Caco-2 (cell line): Measurements from ENCODE around the gene SLC12A7. TPM values are rescaled to one million over a fixed set of nuclear protein-coding genes. Genes with fewer than 3 reads are reported as not detected.

Experiments
- BruUV-seq: library from RNA; stranded (reverse); fragments of 400-500 nt; replicated peaks from 2 replicates; lab custom pipeline; 2021; lab: Mats Ljungman, UMichigan
- CTCF ChIA-PET: fragments of 300-600 bp; sonication (Branson Sonifier 250); formaldehyde crosslinking; loops from one replicate; lab custom pipeline; 2022; ENCODE audit warnings: antibody characterized with exemption; lab: Charles Lee
- POLR2A ChIA-PET: fragments of 300-600 bp; sonication (Branson Sonifier 250); formaldehyde crosslinking; loops from one replicate; lab custom pipeline; 2022; ENCODE audit warnings: antibody characterized with exemption; lab: Charles Lee
- DNase-seq, 2 experiments: peaks; one replicate each; pipeline versions ENCODE4 v3.0.0 to v3.0.0-alpha.2; 2020 to 2022
- H3K27me3 ChIP-seq: replicated peaks from 2 replicates; pipeline ENCODE4 v1.6.0; 2011; ENCODE audit warnings: low read length; ENCODE audit not compliant: control insufficient read depth, insufficient read depth
- H3K36me3 ChIP-seq: 2 replicates; pipeline ENCODE4 v1.5.1; 2011; ENCODE audit warnings: low read length; ENCODE audit not compliant: control insufficient read depth, insufficient read depth
- H3K4me1 ChIP-seq: fragments of 250-450 bp; sonication (Bioruptor Pico); 2 replicates; pipeline ENCODE4 v1.5.1; 2020; ENCODE audit warnings: mild to moderate bottlenecking
- H3K4me3 ChIP-seq: 2 replicates; pipeline ENCODE4 v1.5.1; 2011; ENCODE audit warnings: low read depth, mild to moderate bottlenecking, control low read depth, low read length
- H3K9me3 ChIP-seq: fragments of 250-450 bp; sonication (Bioruptor Pico); 2 replicates; pipeline ENCODE4 v1.5.1; 2020; ENCODE audit warnings: mild to moderate bottlenecking, moderate library complexity
- H3K27ac Mint-ChIP-seq: one replicate; pipeline ENCODE4 v1.8.0; 2022; ENCODE audit warnings: mixed read lengths; ENCODE audit not compliant: unreplicated experiment
- H3K27me3 Mint-ChIP-seq: one replicate; pipeline ENCODE4 v1.8.0; 2022; ENCODE audit warnings: mixed read lengths; ENCODE audit not compliant: insufficient read depth, unreplicated experiment
- H3K36me3 Mint-ChIP-seq: one replicate; pipeline ENCODE4 v1.8.0; 2022; ENCODE audit warnings: mild to moderate bottlenecking, mixed read lengths; ENCODE audit not compliant: insufficient read depth, unreplicated experiment
- H3K4me1 Mint-ChIP-seq: one replicate; pipeline ENCODE4 v1.8.0; 2022; ENCODE audit warnings: low read depth, mixed read lengths; ENCODE audit not compliant: unreplicated experiment
- H3K4me3 Mint-ChIP-seq: one replicate; pipeline ENCODE4 v1.8.0; 2022; ENCODE audit warnings: mild to moderate bottlenecking, moderate library complexity, mixed read lengths; ENCODE audit not compliant: unreplicated experiment
- H3K9me3 Mint-ChIP-seq: one replicate; pipeline ENCODE4 v1.8.0; 2022; ENCODE audit warnings: mixed read lengths; ENCODE audit not compliant: unreplicated experiment
- CTCF ChIP-seq, 2 experiments: fragments of 200-600 bp in 1 of 2; IDR thresholded peaks; 1 replicate in 1 of 2; 2 replicates in 1 of 2; pipeline versions ENCODE4 v1.5.1 to v1.8.0; 2011 to 2022; ENCODE audit warnings: antibody characterized with exemption in 1 of 2, control low read depth in 1 of 2, inconsistent platforms in 1 of 2, low read depth in 1 of 2, low read length in 1 of 2, mild to moderate bottlenecking in 1 of 2, moderate library complexity in 1 of 2; ENCODE audit not compliant: insufficient read depth in 1 of 2, severe bottlenecking in 1 of 2, unreplicated experiment in 1 of 2
- intact Hi-C: fragments of 100-400 bp; cut with micrococcal nuclease; formaldehyde crosslinking; loops from one replicate; pipeline ENCODE4 v1.10.0; 2022; ENCODE audit not compliant: unreplicated experiment
- total RNA-seq: library from RNA; stranded (reverse); gene quantifications from 2 replicates; pipeline ENCODE4 v1.2.3, GENCODE V29; 2022

Gene SLC12A7
- total RNA-seq, 1 experiment from 2014 or later = 41.7 TPM

GRCh38 chr5:1038417-1039209, 73.2 kb downstream of the SLC12A7 start:
- Mint-ChIP-seq H3K27ac (no peak overlapping the region), H3K4me1 (no peaks in the 10 kb centered on the region), H3K4me3 (no peak overlapping the region), H3K36me3 (no peaks in the 10 kb centered on the region), H3K27me3 (no peaks in the 10 kb centered on the region), H3K9me3 (peaks cover 31% of the 10 kb centered on the region)
- BruUV-seq = no TSS peak
- ChIA-PET POLR2A (no interaction called here), CTCF (no interaction called here)
- no peaks in the 10 kb centered on the region for H3K27me3 ChIP-seq
- H3K36me3 ChIP-seq = no peaks in the 10 kb centered on the region
- H3K4me3 ChIP-seq = no peak overlapping the region
- H3K9me3 ChIP-seq = peaks cover 5% of the 10 kb centered on the region; the same call in 1 of the 2 replicates
- no peak for TF ChIP-seq CTCF (IDR thresholded peaks at IDR 0.05; ENCODE audit: insufficient read depth in 1 of 2, low read depth in 1 of 2, low read length in 1 of 2, severe bottlenecking in 1 of 2, unreplicated experiment in 1 of 2)
- H3K4me1 ChIP-seq = no peaks in the 10 kb centered on the region
- intact Hi-C loops = no loop called here
- no peak for DNase-seq

- peaks cover 24% of the 10 kb centered on the region for H3K9me3 Mint-ChIP-seq
- H3K27me3 Mint-ChIP-seq = no peaks in the 10 kb centered on the region
- no TSS peak for BruUV-seq
- intact Hi-C loops = no loop called here
- Histone ChIP-seq H3K9me3 (peaks cover 5% of the 10 kb centered on the region; the same call in 1 of the 2 replicates), H3K4me3 (no peak overlapping the region), H3K27me3 (no peaks in the 10 kb centered on the region), H3K36me3 (no peaks in the 10 kb centered on the region), H3K4me1 (no peaks in the 10 kb centered on the region)
- DNase-seq = no peak
- TF ChIP-seq CTCF (IDR thresholded peaks at IDR 0.05; ENCODE audit: insufficient read depth in 1 of 2, low read depth in 1 of 2, low read length in 1 of 2, severe bottlenecking in 1 of 2, unreplicated experiment in 1 of 2) = no peak
- no peak overlapping the region for H3K27ac Mint-ChIP-seq
- ChIA-PET CTCF (interaction anchor here (0.6 kb wide), 1 partner anchor 149 kb away, joined by 11 read pairs; no protein-coding TSS in a partner anchor), POLR2A (no interaction called here)
- no peaks in the 10 kb centered on the region for H3K36me3 Mint-ChIP-seq
- H3K4me3 Mint-ChIP-seq = no peak overlapping the region
- H3K4me1 Mint-ChIP-seq = no peaks in the 10 kb centered on the region
These were observed 74.0 kb downstream of the SLC12A7 start for GRCh38 chr5:1037671-1038416.

- Mint-ChIP-seq H3K4me3 (no peak overlapping the region), H3K27me3 (no peaks in the 10 kb centered on the region), H3K36me3 (no peaks in the 10 kb centered on the region), H3K9me3 (peaks cover 17% of the 10 kb centered on the region), H3K27ac (no peak overlapping the region), H3K4me1 (no peaks in the 10 kb centered on the region)
- no peak for DNase-seq
- ChIA-PET POLR2A (no interaction called here), CTCF (interaction anchor here (0.6 kb wide), 1 partner anchor 149 kb away, joined by 11 read pairs; no protein-coding TSS in a partner anchor)
- H3K36me3 ChIP-seq = no peaks in the 10 kb centered on the region
- TF ChIP-seq CTCF (IDR thresholded peaks at IDR 0.05; ENCODE audit: insufficient read depth in 1 of 2, low read depth in 1 of 2, low read length in 1 of 2, severe bottlenecking in 1 of 2, unreplicated experiment in 1 of 2) = no peak
- H3K4me1 ChIP-seq = no peaks in the 10 kb centered on the region
- no TSS peak for BruUV-seq
- H3K4me3 ChIP-seq = no peak overlapping the region
- no peaks in the 10 kb centered on the region for H3K27me3 ChIP-seq
- H3K9me3 ChIP-seq = peaks cover 2% of the 10 kb centered on the region; the same call in 1 of the 2 replicates
- intact Hi-C loops = no loop called here
These were observed 74.7 kb downstream of the SLC12A7 start for GRCh38 chr5:1037123-1037670.
